ENCODE measurements around the gene ELMOD1.

Gene ELMOD1

GRCh38 chr11:107691000-107691750 is 100.2 kb downstream of the ELMOD1 start:
- no peak for DNase-seq

DNA sequence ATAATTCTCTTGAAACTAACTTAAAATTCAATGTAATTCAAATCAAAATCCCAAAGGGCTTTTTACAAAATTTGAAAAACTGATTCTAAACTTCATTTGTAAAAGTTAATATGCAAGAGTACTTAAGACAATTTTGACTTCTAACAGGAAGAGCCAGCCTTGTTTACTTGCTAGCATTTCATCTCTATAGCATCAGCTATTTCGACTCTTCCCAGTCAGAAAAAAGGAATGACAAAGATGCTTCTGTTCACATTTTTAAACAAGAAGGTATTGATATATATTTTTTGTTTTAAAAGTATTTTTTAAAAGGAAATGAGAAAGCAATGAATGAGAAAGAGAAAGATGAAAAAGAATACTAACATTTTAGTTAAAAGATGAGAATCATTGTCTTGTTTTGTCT is 104.5 kb downstream of the ELMOD1 start:
- DNase-seq: no peak

GRCh38 chr11:107696140-107696539 is 105.2 kb downstream of the ELMOD1 start:
- DNase-seq: no peak

GRCh38 chr11:107697291-107697690 is 106.3 kb downstream of the ELMOD1 start:
- DNase-seq: no peak

DNA sequence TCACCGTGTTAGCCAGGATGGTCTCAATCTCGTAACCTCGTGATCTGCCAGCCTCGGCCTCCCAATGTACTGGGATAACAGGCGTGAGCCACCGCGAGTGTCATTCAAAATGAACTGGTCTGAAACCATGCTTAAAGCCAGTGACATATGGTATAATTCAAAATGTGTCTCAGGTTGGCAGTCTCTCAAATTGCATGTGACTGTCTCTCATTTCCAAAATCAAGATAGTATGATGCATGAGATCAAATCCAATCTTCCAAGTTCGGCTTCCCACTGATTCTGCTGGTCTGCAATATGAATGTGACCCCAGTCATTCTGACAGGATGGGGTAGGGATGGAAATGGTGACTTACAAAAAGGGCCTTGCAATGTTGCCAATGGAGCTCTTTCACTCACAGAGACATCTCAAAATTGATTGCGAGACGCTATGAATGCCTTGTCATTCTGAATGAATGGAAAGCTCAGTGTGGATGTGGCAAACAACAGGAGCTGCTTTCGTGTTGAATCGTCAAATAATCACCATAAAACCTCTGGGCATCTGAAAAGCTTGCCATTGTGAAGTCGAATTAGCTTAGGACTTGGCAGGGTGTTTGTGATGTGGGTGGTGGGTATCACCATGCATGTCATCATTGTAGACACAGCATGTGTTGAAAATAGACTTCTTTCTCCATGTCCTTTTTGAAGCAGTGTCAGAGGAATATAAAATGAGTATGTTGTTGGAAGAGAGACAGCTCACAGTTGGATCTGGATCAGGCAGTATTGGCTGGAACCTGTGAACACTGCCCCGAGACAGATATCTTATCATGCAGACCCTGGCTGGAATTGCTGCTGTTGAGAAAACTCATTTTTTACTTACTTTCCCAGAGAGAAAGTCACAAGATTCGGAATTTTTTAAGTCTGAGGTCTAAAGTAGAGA is 108.7 kb downstream of the ELMOD1 start:
- no peak for DNase-seq

DNA sequence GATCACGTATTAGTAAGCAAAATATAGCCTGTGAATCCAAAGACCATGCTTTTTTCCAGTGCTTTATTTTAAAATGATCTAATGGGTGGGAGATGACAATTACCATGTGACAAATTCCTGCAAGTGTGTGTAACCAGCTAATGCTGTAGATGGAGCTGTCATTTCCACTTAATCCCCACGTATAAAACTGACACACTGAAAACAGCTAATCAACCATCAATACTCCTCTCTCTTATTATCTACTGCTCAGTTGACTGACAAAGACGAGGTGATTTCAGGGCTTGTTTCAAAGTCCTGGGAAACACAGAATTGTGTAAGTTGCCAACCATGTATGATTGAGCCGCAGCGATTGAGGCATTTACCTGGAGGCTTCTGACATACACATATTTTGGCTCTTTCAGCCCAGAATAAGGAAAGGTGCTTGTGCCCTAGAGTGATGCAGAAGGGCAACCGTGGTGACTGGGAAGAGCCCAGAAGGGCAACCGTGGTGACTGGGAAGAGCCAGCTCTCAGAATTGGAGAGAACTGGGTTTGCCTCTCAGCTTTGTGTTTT is 111.2 kb downstream of the ELMOD1 start:
- no peak for DNase-seq

- DNase-seq: no peak
These were observed 111.8 kb downstream of the ELMOD1 start for GRCh38 chr11:107702723-107703122.

GRCh38 chr11:107704451-107704850 is 113.5 kb downstream of the ELMOD1 start:
- no peak for DNase-seq

DNA sequence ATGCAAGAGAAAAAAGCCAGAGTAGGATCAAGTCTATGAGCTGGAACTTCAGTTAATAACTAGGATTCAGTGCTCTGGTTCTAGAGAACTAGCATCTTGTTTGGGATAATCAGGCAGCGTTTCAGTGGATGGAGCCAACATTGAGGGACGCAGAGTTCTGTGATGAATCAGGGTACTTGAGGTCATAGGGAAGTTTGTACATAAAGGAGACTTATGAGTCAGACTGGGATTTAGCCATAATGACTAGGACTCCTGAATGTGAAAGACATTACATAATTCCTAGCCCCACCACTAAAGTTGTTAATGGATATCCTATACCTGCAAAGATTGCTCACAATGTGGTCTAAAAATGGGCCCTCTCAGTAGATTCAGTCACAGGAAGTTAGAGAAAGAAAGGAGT is 114.1 kb downstream of the ELMOD1 start:
- no peak for DNase-seq

GRCh38 chr11:107706531-107706930 is 115.6 kb downstream of the ELMOD1 start:
- DNase-seq: no peak

DNA sequence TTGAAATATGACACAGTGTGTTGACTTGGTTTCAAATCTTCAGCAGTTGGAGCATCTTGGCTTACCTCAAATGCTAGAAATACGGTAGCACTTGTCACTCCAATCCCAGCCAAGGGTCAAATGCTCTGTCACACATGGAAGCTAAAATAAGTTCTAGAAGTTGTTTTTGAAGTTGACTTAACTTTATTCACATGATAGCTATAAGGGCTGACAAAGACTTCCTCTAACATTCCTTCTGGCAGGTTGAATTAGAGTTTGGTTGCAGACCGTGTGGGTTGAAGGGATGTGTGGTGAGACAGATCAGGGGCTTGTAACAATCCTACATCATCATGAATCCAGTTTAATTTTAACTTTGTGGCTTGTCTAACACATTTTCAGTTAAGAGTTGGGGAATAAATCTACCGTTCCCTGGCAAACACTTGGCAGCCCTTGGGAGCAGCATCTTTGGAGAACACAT is 116.3 kb downstream of the ELMOD1 start:
- no peak for DNase-seq

GRCh38 chr11:107707807-107708206 is 116.9 kb downstream of the ELMOD1 start:
- DNase-seq: no peak

DNA sequence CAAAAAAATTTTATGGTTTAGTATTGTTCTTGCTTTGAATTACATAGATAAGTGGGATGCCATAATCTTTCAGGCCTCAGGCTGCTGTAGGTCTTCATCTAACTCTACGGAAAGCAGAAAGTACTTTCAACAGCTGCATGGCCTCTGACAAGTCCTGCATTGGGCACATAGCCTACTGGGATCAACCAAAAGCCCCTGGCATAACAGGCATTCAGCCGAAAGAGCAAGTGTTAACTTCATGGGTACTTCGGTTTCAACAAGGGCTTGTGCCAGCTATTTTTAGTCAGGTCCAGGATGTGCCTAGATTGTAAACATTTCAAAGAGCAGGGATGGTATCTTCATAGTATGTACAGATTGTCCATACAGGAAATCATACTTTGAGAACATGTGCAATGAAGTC is 117.8 kb downstream of the ELMOD1 start:
- DNase-seq: no peak

DNA sequence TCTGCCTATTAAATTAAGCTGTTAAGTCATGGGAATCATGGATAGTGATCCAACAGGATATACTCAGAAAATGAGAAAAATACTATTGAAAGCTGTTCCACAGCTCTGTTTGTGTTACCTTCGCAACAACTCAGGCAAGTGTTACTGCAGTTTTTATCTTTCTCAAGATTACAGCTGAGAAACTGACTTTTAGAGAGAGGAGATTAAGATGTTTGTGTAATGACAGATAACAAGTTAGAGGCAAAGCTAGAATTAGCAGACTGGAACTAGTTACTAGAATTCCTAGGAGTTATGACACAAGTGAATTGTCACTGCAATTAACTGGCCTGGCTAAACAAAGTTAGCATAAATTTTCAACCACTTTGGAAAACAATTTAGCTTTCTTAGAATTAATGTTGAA is 119.4 kb downstream of the ELMOD1 start:
- no peak for DNase-seq

DNA sequence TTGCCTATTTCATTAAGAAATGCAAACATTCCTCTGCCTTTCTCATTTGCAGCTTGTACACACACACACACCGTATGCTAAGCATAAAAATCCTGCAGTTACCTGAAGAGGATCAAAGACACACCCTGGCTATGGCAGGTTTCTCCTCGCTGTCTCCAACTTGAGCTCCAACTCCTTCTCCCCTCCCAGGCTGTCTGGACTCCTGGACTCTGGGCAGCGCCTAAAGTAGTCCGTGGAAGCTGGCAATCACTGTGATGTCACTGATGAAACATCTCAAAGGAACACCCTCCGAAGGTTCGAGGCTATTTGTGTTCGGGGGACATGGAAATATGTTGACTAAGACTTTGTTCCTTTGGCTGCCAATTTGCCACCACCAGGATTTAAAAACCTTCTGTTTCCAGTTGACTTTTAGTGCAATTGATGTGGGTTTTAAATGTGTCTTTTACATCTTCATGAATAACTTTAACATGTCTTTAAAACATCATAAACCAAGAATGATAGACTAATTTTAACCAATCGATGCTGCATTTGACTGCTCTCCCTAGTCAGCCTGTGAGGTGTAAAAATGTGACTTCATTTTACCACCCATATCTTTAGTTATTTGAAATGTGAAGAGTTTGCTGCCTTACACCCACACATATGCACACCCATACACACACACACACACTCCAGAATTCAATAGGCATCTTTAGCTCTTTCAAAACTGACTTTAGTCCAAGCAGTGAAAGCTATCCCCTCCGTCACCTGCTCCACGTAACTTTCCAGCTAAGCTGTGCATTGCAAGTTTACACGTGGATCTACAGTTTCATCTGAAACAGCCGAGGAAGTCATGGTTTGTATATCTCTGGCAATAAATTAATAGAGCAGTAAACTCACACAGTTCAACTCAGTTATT is 121.2 kb downstream of the ELMOD1 start, which contains the start of gene SLN:
SLN (minus strand) TSS at position 196 of the 895 bp plus-strand sequence.
- DNase-seq: no peak

DNA sequence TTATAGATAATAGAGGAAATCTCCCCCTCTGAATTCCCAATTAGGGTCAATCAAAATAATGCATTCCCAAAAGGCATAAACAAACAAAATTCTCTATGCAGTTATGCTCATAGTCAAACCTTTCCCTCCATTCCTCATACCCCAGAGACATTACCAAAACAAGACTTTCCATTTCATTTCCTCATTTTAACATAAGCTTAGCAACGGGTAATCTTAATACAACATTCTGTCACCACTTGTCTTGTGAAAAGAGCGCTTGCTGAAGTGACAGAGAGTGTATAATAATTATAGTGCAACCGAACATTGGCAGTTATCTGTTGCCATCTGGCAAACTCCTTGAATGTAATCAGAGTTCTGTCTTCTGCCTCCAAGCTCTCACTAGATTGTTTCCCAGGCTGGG is 122.1 kb downstream of the ELMOD1 start:
- DNase-seq: no peak
